Measurements from ENCODE around the gene CFD.
"Not testable (repeated sequence)": the region's sequence is repeated elsewhere in the genome, so short reads cannot be mapped to it uniquely, and the experiment has no call there.

The CFD gene

DNA sequence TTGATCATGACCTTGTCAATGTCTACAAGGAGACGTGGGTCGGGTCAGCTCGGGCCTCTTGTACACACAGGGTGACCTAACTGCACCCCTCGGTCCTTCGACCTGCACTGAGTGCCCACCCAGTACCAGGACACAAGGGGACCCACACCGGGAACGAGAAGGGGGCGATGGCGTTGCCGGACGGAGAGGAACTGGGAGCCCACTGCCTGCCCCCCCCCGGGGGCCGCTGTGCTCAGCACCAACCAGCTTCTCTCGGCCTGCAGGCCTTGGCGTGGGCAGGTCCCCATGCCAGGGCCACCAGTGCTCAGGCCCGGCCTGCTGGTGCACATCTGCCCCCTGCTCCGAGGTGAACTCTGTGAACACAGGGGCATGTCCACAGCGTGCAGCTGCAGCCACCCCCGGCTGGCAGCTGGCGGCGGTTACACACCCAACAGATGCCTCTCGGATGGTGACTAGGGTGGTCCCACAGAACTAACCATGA lies 14.1 kb downstream of the CFD start:
- DNase-seq = no peak

GRCh38 chr19:875265-875879 lies 15.9 kb downstream of the CFD start:
- DNase-seq = no peak

DNA sequence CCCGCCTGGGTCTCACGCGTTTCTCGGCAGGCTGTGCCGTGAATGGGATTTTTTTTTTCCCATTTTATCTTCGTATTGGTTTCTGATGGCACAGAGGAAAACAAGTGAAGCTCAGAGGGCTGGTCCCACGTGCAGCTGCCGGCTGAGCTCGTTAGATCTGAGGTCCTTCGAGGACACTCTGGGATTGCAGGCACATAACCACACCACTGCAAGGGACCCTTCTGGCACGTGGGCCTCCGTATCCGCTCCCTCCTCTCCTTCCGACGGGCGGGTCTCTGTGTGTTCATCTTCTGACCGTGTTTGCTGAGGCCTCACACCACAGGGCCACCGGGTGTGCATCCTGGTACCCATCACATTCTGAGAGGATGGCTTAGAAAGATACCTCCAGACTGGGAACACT lies 16.6 kb downstream of the CFD start:
- DNase-seq = no peak

DNA sequence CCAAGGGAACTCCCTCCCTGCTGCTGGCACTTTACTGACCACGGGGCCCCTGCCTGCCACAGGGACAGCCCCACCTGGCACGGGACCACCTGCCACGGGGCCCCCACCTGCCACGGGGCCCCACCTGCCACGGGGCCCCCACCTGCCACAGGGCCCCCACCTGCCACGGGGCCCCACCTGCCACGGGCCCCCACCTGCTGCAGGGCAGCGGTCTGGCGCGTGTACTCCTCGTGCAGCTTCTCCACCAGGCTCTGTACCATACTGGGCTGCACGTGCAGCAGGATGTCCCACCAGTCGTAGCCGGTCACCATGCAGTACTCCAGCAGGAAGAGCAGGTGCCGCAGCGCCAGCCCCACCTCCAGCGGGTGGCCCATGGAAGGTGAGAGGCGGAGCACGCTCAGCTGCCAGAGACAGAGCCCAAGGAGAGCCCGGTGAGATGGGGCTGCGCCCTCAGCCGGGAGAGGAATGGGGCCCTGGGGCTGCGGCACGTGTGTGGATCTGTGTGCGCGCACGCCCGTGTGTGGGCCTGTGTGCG lies 17.4 kb downstream of the CFD start:
- DNase-seq = no peak

DNA sequence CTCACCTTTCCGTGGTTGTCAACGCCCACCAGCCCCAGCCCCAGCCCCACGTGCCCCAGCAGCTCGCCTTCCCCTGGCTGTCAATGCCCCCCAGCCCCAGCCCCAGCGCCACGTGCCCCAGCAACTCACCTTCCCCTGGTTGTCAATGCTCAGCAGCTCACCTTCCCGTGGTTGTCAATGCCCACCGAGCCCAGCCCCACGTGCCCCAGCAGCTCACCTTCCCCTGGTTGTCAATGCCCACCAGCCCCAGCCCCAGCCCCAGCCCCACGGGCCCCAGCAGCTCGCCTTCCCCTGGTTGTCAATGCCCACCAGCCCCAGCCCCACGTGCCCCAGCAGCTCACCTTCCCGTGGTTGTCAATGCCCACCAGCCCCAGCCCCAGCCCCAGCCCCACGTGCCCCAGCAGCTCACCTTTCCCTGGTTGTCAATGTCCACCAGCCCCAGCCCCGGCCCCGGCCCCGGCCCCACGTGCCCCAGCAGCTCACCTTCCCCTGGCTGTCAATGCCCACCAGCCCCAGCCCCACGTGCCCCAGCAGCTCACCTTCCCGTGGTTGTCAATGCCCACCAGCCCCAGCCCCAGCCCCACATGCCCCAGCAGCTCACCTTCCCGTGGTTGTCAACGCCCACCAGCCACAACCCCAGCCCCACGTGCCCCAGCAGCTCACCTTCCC lies 18.7 kb downstream of the CFD start:
- not testable (repeated sequence) for DNase-seq

- not testable (repeated sequence) for DNase-seq
Measured at GRCh38 chr19:878751-879561, 19.5 kb downstream of the CFD start.

DNA sequence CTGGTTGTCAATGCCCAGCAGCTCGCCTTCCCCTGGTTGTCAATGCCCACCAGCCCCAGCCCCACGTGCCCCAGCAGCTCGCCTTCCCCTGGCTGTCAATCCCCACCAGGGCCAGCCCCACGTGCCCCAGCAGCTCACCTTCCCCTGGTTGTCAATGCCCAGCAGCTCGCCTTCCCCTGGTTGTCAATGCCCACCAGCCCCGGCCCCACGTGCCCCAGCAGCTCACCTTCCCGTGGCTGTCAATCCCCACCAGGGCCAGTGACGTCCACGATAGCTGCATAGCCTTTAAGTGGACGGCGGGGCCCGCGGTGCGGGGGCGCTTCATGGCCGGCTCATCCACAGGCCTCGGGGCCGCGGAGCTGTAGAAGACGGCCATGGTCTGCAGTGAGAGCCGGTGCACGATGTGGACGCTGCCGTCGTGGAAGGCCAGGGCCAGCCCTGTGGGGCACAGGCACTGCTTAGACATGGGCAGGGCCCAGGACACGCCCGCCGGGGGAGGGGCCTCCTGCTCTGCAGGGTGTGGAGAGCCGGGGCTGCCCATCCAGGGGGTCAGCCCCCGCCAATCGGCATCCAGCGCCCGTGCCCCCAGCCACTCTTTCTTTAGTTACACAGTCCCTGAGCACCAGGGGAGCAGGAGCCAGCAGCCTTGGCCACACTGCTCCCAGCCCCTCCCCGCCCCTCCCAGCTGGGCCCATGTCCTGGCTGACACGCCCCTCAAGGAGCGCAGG lies 20.4 kb downstream of the CFD start:
- no peak for DNase-seq

- no peak for DNase-seq
Measured at GRCh38 chr19:881385-882071, 22.1 kb downstream of the CFD start.

DNA sequence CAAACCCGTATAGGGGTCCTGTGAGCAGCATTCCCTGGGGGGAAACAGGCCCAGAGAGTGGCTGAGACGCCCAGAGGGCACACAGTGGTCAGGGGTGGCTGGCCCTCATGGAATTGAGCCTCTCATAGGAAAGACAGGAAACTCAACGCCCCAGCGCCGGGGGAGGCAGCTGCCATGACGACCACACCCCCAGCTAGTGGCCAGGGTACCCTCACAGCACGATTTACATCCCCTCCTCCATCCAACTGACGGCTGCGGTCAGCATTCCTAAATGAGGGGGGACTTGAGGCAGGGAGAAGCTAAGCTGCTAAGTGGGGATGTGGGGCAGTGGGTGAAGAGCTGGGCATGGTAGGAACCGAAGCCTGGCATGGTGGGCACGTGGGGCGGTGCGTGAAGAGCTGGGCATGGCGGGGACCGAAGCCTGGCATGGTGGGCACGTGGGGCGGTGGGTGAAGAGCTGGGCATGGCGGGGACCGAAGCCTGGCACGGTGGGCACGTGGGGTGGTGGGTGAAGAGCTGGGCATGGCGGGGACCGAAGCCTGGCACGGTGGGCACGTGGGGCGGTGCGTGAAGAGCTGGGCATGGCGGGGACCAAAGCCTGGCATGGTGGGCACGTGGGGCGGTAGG lies 23.5 kb downstream of the CFD start:
- no peak for DNase-seq

GRCh38 chr19:883661-884211 lies 24.3 kb downstream of the CFD start:
- DNase-seq = no peak

- DNase-seq = no peak
Measured at GRCh38 chr19:884420-885211, 25.2 kb downstream of the CFD start.

DNA sequence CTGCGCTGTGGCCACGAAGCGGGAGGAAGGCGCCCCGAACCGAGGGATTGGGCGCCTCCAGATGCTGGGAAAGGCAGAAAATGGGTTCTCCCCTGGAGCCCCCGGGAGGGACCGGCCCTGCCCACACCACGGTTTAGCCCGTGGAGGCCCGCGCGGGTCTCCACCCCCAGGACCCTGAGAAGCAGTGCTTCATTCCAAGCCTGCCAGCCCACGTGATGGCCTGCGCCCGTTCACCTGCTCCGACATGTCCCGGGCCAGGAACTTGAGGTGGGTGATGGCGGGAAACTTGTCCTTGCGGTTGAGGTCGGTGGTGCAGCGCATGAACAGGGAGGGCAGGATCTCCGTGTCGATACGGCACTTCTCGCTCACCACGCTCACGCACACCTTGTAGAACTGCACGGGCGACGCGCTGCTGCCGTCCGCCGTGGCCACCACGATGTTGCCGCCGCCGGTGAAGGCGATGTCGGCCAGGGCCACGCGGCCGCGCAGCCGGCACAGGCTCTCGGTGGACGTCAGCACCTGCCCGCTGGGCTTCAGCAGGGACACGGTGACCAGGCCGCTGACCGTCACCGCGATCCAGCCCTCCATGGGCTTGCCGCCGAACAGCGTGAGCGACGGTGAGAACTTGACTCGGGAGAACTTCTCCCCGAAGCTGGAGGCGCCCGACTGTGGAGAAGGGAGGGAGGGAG lies 26.2 kb downstream of the CFD start:
- no peak for DNase-seq

GRCh38 chr19:887072-887471 lies 27.6 kb downstream of the CFD start:
- no peak for DNase-seq

GRCh38 chr19:887599-887998 lies 28.1 kb downstream of the CFD start:
- no peak for DNase-seq

DNA sequence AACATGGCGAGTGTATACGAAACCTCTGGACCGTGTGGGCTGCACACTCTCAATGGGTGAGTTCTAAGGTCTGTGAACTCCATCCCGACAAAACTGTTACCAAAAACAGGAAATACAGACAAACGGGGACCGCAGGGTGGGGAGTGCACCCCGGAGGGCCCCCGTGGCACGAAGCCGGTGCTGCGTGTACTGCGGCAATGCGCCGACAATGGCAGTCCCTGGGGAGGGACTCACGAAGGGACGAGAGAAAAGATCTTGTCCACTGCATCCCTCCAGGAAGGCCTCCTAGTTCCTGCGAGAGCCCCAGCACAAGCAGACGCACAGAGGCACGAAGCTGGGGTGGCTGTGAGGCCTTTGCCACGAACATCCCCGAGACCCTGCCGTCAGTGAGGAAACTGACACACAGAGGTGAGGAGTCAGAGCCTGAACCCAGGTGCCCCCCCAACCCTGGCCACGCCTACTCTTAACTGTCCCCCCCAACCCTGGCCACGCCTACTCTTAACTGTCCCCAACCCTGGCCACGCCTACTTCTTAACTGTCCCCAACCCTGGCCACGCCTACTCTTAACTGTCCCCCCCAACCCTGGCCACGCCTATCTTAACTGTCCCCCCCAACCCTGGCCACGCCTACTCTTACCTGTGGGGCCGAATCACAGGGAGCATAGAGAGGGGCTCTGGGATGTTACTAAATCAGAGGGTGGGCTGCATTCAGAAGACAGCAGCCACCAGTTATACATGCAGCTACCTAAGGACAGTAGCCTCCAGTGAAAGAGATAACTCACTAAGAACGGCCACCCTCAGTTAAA lies 29.3 kb downstream of the CFD start:
- no peak for DNase-seq

DNA sequence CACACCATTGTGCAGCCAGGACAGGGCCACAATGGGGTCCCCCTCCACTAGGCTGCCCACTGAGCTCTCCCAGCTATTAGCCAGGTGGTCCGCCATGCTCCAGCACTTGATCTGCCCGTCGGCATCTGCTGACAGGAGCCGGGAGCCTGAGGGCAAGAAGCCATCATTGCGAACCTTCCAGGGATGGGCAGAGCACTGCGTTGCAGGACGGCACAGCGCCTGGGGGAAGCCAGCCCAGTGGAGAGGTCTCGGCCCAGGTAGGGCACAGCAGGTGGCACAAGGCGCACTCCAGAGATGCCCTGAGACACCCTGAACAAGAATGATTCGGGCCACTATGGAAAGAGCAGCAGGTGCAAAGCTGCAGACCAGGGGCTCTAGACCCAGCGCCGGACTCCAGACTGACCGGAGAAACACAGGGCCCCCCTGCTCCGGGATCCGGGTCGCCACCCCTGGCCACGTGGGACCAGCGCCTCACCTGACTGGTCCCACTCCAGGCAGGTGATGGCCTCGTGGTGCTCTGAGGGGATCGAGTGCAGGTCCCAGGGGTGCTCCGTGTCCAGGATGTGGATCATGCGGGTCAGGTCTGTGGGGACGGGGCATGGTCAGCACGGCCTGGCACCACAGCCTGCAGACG lies 30.3 kb downstream of the CFD start:
- DNase-seq = no peak

DNA sequence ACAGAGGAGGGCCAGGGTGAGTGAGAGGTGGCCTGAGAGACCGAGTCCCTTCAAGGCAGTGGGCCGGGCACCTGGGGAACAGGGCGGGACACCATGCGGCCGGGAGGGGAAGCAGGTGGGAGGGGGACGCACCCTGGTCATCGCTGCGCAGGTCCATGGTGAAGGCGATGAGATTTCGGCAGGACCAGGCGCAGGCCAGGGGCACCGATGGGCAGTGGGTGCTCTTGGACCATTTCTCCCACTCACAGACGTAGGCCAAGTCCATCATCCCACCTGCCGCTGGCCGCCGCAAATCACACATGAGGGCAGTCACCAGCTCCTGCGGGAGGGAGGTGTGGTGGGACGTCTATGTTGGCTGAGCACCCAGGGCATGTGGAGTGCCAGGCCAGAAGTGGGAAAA lies 31.4 kb downstream of the CFD start:
- no peak for DNase-seq

DNA sequence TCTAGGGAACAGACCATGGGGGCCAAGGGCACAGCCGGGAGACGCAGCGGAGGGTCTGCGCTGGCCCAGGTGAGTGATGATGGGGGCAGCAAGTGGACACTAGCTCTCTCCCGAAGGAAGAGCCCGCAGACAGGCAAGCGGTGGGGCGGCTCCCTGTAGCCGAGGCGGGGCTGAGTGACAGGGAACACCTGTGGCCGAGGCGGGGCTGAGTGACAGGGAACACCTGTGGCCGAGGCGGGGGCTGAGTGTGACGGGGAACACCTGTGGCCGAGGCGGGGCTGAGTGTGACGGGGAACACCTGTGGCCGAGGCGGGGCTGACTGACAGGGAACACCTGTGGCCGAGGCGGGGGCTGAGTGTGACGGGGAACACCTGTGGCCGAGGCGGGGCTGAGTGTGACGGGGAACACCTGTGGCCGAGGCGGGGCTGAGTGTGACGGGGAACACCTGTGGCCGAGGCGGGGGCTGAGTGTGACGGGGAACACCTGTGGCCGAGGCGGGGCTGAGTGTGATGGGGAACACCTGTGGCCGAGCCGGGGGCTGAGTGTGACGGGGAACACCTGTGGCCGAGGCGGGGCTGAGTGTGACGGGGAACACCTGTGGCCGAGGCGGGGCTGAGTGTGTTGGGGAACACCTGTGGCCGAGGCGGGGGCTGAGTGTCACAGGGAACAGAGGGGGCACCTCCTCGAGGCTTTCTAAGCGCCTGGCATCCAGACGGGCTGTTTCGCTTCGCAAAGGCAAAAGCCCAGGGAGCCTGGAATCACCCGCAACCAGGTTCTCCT lies 32.1 kb downstream of the CFD start:
- not testable (repeated sequence) for DNase-seq
